Astrocyte of the cerebellum (primary cell): ENCODE results near the gene ZNF780B.

ENCODE experiments used
- DNase-seq: peaks from one replicate; pipeline ENCODE4 v3.0.0-alpha.2; 2011; ENCODE audit warnings: low read depth
- H3K4me3 ChIP-seq: 2 replicates; pipeline ENCODE4 v1.5.1; 2011; ENCODE audit warnings: mild to moderate bottlenecking, low read depth, low read length, moderate library complexity
- CTCF ChIP-seq: IDR thresholded peaks from 2 replicates; pipeline ENCODE4 v1.5.1; 2012; ENCODE audit warnings: low read length, low read depth, moderate library complexity, mild to moderate bottlenecking; ENCODE audit errors: missing control alignments
- in situ Hi-C: cut with HindIII; loops from 2 replicates; pipeline ENCODE4 v1.10.0; 2017; ENCODE audit warnings: low sequenced_read_pairs

ZNF780B gene

GRCh38 chr19:39998501-39998900 is 57.5 kb downstream of the ZNF780B start:
- no peak for DNase-seq
- in situ Hi-C loops: no loop called here
- no peak overlapping the region for H3K4me3 ChIP-seq
- no peak for TF ChIP-seq CTCF

DNA sequence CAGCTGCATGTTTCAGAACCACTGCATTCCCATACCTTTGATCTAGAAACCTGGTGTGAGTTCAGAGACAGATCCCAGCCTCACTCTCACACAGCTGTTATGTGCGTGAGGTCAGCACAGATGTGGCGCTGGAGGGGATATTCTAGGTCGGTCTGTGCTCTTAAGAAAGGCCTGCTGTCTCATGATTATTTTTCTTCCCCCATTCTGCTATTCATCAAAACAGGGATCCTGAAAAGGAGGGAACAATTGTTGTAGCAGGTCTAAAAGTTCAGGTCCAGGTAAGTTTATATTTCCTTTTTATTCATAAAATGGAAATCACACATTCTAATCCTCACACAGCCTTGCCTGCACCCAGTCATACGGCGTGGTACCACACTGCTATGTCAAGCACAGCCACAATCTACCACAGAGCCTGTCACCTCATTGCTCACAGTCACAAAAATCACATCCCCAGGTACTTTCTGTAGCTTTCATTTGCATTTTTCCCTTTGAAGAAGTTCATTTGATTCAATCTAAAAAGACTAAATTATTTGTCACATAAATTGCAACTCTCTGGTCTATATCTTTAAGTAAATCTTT is 58.3 kb downstream of the ZNF780B start:
- no peak for DNase-seq
- no peak for TF ChIP-seq CTCF
- in situ Hi-C loops: no loop called here
- peak overlapping the region; percentile 60 for H3K4me3 ChIP-seq

DNA sequence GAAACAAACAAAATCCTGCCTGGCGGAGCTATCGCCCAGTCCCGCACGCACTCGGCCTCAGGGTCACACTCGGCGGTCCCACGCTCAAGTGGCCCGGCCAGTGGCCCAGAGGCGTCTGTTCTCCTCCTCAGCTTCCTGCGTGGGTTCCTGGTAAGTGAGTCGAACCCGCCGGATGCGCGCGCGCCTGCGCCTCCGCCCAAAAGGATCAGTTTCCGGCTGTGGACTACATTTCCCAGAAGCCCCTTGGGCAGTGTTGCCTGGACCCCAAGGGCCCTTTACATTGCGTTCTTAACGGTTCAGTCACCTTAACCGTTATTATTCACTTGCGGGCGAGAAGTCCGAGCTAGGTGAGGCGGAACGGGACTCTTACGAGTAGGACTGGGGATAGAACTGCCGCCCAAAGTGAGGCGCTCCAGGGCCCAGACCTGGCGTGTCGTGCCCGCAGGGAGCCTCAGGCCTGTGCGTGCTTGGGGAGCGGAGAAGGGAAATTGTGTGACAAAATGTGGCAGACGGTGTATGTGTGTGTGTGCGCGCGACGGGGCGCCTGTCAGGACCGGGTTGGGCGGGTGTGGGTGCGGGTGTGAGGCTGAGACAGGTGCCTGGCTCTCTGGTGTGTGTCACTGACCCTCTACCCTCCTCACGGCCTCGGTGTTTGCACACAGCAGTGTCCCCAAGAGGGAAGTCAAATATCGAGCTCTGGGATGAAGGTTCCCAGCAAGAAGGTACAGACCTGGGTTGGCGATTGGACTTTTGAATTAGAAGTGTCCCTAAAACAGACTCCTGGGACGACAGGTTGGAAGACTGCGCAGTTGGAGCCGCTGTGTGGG is 59.0 kb downstream of the ZNF780B start, which contains the start of gene ZNF546:
TSS of gene ZNF546 (plus strand) at position 250 of the 827 bp plus-strand sequence. CDS start 1,267 bp downstream, outside the sequence.
- TF ChIP-seq CTCF: no peak
- in situ Hi-C loops: no loop called here
- H3K4me3 ChIP-seq: peak within 1 kb of the TSS; percentile 60
- peak; percentile 62 for DNase-seq

DNA sequence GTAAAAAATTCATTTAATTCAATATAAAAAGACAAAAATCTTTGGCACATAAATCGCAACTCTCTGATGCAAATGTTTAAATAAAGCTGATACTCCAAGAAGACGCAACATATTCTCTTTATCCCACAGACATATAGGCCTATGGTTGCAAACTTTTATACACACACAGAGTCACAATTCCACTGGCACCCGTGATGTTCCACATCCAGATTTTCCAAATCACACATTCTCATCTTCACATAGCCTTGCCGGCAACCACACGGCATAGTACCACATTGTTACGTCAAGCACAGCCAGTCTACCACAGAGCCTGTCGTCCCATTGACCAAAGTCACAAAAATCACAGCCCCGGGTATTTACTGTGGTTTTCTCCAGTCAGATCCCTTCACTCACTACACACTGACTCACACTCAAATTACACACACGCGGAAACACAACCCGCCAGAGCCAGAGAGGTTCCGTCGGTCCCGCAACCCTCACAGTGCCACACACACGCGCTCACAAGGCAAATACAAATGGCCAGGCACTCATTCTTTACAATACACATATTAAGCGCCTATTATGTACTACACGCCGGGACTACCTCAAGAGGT is 59.7 kb downstream of the ZNF780B start:
- peak overlapping the region; percentile 60 for H3K4me3 ChIP-seq
- no peak for TF ChIP-seq CTCF
- DNase-seq: peak; percentile 34
- in situ Hi-C loops: no loop called here

DNA sequence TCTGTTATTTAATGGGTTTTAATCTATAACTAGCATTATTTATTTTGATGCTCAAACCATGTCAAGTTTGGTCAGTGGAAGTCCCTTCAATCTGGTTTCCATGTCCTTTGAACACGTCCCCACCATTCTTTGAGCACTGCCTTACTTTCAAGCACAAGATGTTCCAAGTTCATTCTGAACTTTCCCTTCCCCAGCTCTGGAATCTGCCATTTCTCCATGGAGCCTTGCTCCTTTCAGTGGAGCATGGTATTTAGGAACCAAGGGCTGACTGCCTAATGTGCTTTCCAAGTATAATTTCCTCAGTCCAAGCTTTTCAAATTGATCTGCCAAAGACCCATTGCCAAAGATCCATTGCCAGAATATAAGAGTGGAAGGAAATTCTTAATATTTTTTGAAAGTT is 60.2 kb downstream of the ZNF780B start:
- DNase-seq: no peak
- peak overlapping the region; percentile 60 for H3K4me3 ChIP-seq
- no peak for TF ChIP-seq CTCF
- in situ Hi-C loops: no loop called here

DNA sequence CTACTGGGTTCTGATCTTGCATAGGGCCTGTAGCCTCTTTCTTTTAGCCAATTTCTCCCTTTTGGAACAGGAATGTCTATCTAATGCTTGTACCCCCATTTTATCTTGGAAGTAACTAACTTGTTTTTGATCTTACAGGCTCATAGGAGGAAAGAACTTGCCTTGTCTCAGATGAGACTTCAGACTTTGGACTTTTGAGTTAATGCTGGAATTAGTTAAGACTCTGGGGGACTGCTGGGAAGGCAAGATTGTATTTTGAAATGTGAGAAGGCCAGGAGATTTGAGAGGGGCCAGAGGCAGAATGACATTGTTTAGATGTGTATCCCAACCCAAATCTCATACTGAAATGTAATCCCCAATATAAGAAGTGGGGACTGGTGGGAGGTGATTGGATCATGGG is 61.7 kb downstream of the ZNF780B start:
- no peak for DNase-seq
- TF ChIP-seq CTCF: no peak
- H3K4me3 ChIP-seq: no peak overlapping the region
- in situ Hi-C loops: no loop called here
